Measurements from ENCODE around the gene NPTXR. TPM values are rescaled to one million over a fixed set of nuclear protein-coding genes. Genes with fewer than 3 reads are reported as not detected.

NPTXR gene
- total RNA-seq, 6 experiments from 2014 or later = 0.18 to 0.68 (median 0.28) TPM

- peak in 1 of 4 donors; percentile 14 for ATAC-seq
- no peaks in the 10 kb centered on the region for H3K27me3 ChIP-seq
- no peak overlapping the region for H3K27ac ChIP-seq
- 54% methylated on average over 5 of the region's 6 CpGs for WGBS (ENCODE audit: insufficient coverage, low coverage, low lambda C conversion rate, missing lambda C conversion rate)
- DNase-seq = no peak
- no peaks in the 10 kb centered on the region for H3K36me3 ChIP-seq
- no peaks in the 10 kb centered on the region for H3K4me1 ChIP-seq
- no peaks in the 10 kb centered on the region for H3K9me3 ChIP-seq
- TF ChIP-seq CTCF (IDR thresholded peaks at IDR 0.05) (no peak), POLR2A (IDR thresholded peaks at IDR 0.05) (no peak)
- no peak overlapping the region for H3K4me3 ChIP-seq
- intact Hi-C loops (cut with DNase I) = no loop called here
Measured at GRCh38 chr22:38776086-38776485, 67.7 kb downstream of the NPTXR start.

DNA sequence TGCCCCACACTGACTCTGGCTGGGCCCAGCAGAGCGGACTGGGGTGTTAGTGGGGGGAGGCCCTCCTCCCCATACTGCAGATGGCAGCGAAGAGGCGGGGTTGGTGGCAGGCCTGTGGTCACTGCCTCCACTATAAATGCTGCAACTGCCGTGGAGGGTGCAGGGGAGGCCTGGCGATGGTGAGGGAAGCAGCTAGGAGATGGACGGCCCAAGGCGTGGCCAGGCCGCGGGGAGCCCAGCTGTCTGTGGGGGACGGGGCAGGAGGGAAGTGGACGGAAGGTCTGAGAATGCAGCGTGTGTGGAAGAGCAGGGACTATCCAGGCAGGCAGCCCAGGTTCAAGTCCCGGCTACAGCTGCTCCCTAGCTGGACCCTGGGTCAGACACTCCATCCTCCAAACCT is 68.2 kb downstream of the NPTXR start:
- 70% methylated on average over 6 of the region's 13 CpGs for WGBS (ENCODE audit: insufficient coverage, low coverage, low lambda C conversion rate, missing lambda C conversion rate)
- no peak overlapping the region for H3K27ac ChIP-seq
- H3K4me3 ChIP-seq = no peak overlapping the region
- no peaks in the 10 kb centered on the region for H3K27me3 ChIP-seq
- intact Hi-C loops (cut with DNase I) = no loop called here
- H3K36me3 ChIP-seq = no peaks in the 10 kb centered on the region
- TF ChIP-seq POLR2A (IDR thresholded peaks at IDR 0.05) (no peak), CTCF (IDR thresholded peaks at IDR 0.05) (no peak)
- ATAC-seq = peak in 1 of 4 donors; percentile 15
- H3K9me3 ChIP-seq = no peaks in the 10 kb centered on the region
- no peaks in the 10 kb centered on the region for H3K4me1 ChIP-seq
- no peak for DNase-seq

GRCh38 chr22:38774496-38775166 is 69.2 kb downstream of the NPTXR start:
- Histone ChIP-seq H3K4me3 (no peak overlapping the region), H3K27me3 (no peaks in the 10 kb centered on the region), H3K27ac (no peak overlapping the region), H3K4me1 (no peaks in the 10 kb centered on the region), H3K9me3 (no peaks in the 10 kb centered on the region), H3K36me3 (no peaks in the 10 kb centered on the region)
- ATAC-seq = no peak
- intact Hi-C loops (cut with DNase I) = no loop called here
- 49% methylated on average over 6 of the region's 11 CpGs for WGBS (ENCODE audit: insufficient coverage, low coverage, low lambda C conversion rate, missing lambda C conversion rate)
- DNase-seq = no peak
- no peak for TF ChIP-seq POLR2A (IDR thresholded peaks at IDR 0.05)
- no peak for TF ChIP-seq CTCF (IDR thresholded peaks at IDR 0.05)

DNA sequence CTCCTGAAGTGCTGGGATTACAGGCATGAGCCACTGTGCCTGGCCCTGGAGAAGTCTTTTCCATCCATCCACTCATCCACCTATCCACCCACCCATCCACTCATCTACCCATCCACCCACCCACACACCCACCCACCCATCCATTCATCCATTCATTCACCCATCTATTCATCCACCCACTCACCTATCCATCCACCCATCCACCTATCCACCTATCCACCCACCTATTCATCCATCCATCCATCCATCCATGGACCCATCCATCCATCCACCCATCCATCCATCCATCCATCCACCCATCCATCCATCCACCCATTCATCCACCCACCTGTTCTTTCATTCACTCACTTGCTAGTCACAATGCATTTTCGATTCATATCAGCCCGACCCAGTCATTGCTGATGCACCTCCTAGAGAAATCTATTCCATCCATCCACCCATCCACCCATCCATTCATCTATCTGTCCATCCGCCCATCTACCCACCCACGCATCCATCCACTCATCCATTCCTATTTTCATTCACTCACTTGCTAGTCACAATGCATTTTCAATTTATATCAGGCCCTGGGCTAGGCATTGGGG is 70.4 kb downstream of the NPTXR start:
- ATAC-seq (no peak), DNase-seq (no peak)
- intact Hi-C loops (cut with DNase I) = no loop called here
- Histone ChIP-seq H3K4me3 (no peak overlapping the region), H3K9me3 (no peaks in the 10 kb centered on the region), H3K27ac (no peak overlapping the region), H3K4me1 (no peaks in the 10 kb centered on the region), H3K36me3 (no peaks in the 10 kb centered on the region), H3K27me3 (no peaks in the 10 kb centered on the region)
- 80% methylated on average over 4 of the region's 4 CpGs for WGBS (ENCODE audit: insufficient coverage, low coverage, low lambda C conversion rate, missing lambda C conversion rate)
- TF ChIP-seq POLR2A (IDR thresholded peaks at IDR 0.05) (no peak), CTCF (IDR thresholded peaks at IDR 0.05) (no peak)

Data from right lobe of liver (tissue), 6 donors.